B cell (primary cell): Measurements from ENCODE around the gene LEMD1. TPM values are rescaled to one million over a fixed set of nuclear protein-coding genes. Genes with fewer than 3 reads are reported as not detected.

Source experiments
- ATAC-seq: fragments of 200-7000 bp; cut with Tn5 transposase; one replicate; pipeline ENCODE4 v1.10.0; 2021; ENCODE audit warnings: low read depth, mild to moderate bottlenecking, moderate number of reproducible peaks, moderate library complexity
- CTCF ChIA-PET: fragments of 350-600 bp; sonication (Branson Sonifier 250); formaldehyde crosslinking; loops from one replicate; lab custom pipeline; 2021; ENCODE audit warnings: antibody characterized with exemption, inconsistent platforms; lab: Charles Lee
- POLR2A ChIA-PET: fragments of 350-600 bp; sonication (Branson Sonifier 250); formaldehyde crosslinking; loops from one replicate; lab custom pipeline; 2021; ENCODE audit warnings: antibody characterized with exemption; lab: Charles Lee
- DNase-seq: peaks from one replicate; pipeline ENCODE4 v3.0.0; 2013
- H2AFZ ChIP-seq: 2 replicates; pipeline ENCODE4 v1.6.1; 2012; ENCODE audit warnings: mild to moderate bottlenecking, low read depth, low read length; ENCODE audit not compliant: insufficient read depth, poor library complexity, severe bottlenecking
- H3K27ac ChIP-seq, 2 donors: 1 replicate in 1 of 2; 2 replicates in 1 of 2; pipeline ENCODE4 v1.5.1; 2012 to 2013; ENCODE audit warnings: low read length in 2 of 2, mild to moderate bottlenecking in 2 of 2, moderate library complexity in 1 of 2
- H3K27me3 ChIP-seq, 4 experiments: fragments of 200-600 bp in 1 of 4; sonication (generic) in 1 of 4; replicated peaks in 1 of 4; 1 replicate in 2 of 4; 2 replicates in 2 of 4; pipeline versions ENCODE4 v1.6.1 to v1.7.0; 2013 to 2016; ENCODE audit warnings: low read length in 3 of 4, mild to moderate bottlenecking in 2 of 4, mixed read lengths in 1 of 4, moderate library complexity in 1 of 4; ENCODE audit not compliant: insufficient read depth in 4 of 4, control insufficient read depth in 3 of 4; ENCODE audit errors: control extremely low read depth in 1 of 4
- H3K36me3 ChIP-seq, 2 experiments: replicated peaks in 1 of 2; 1 replicate in 1 of 2; 2 replicates in 1 of 2; pipeline versions ENCODE4 v1.6.1 to v1.7.1; 2013; ENCODE audit warnings: low read length in 1 of 2; ENCODE audit not compliant: insufficient read depth in 2 of 2, control insufficient read depth in 1 of 2; ENCODE audit errors: control extremely low read depth in 1 of 2, extremely low read depth in 1 of 2
- H3K4me1 ChIP-seq, 2 donors: fragments of 200-600 bp in 1 of 2; sonication (generic) in 1 of 2; 1 replicate in 1 of 2; 2 replicates in 1 of 2; pipeline versions ENCODE4 v1.5.1 to v1.6.1; 2013 to 2017; ENCODE audit warnings: low read length in 2 of 2; ENCODE audit not compliant: control insufficient read depth in 2 of 2, insufficient read depth in 2 of 2
- H3K4me2 ChIP-seq: replicated peaks from 2 replicates; pipeline ENCODE3; 2012; ENCODE audit warnings: mild to moderate bottlenecking, low read depth, low read length; ENCODE audit not compliant: poor library complexity, severe bottlenecking
- H3K4me3 ChIP-seq, 5 experiments: fragments of 200-600 bp in 1 of 5; sonication (generic) in 1 of 5; 1 replicate in 3 of 5; 2 replicates in 2 of 5; pipeline versions ENCODE4 v1.5.1 to v1.7.0; 2011 to 2016; ENCODE audit warnings: low read length in 4 of 5, mild to moderate bottlenecking in 4 of 5, low read depth in 2 of 5, control low read depth in 1 of 5, moderate library complexity in 1 of 5; ENCODE audit not compliant: insufficient read depth in 1 of 5; ENCODE audit errors: control extremely low read depth in 1 of 5, extremely low read depth in 1 of 5
- H3K79me2 ChIP-seq: fragments of 200-600 bp; sonication (generic); one replicate; pipeline ENCODE4 v1.6.0; 2016; ENCODE audit warnings: low read length; ENCODE audit not compliant: control insufficient read depth, insufficient read depth
- H3K9ac ChIP-seq: fragments of 200-600 bp; sonication (generic); 2 replicates; pipeline ENCODE4 v1.6.1; 2017; ENCODE audit warnings: mild to moderate bottlenecking, low read length, moderate library complexity
- H3K9me3 ChIP-seq, 3 donors: one replicate each; pipeline versions ENCODE4 v1.6.1 to v1.7.1; 2013; ENCODE audit warnings: low read length in 2 of 3; ENCODE audit not compliant: control insufficient read depth in 2 of 3, insufficient read depth in 1 of 3; ENCODE audit errors: control extremely low read depth in 1 of 3
- H4K20me1 ChIP-seq: 2 replicates; pipeline ENCODE4 v1.6.0; 2012; ENCODE audit warnings: mild to moderate bottlenecking, low read length; ENCODE audit not compliant: insufficient read depth, control insufficient read depth, poor library complexity, severe bottlenecking
- H3K27ac Mint-ChIP-seq: one replicate; pipeline ENCODE4 v1.8.0; 2021; ENCODE audit warnings: mixed read lengths
- H3K27me3 Mint-ChIP-seq: one replicate; pipeline ENCODE4 v1.8.0; 2021; ENCODE audit warnings: mixed read lengths
- H3K4me1 Mint-ChIP-seq: one replicate; pipeline ENCODE4 v1.8.0; 2021; ENCODE audit warnings: mixed read lengths
- H3K4me3 Mint-ChIP-seq: one replicate; pipeline ENCODE4 v1.8.0; 2021; ENCODE audit warnings: mixed read lengths
- H3K9me3 Mint-ChIP-seq: one replicate; pipeline ENCODE4 v1.8.0; 2022; ENCODE audit warnings: mixed read lengths; ENCODE audit not compliant: insufficient read depth
- EZH2 ChIP-seq: IDR thresholded peaks from 2 replicates; pipeline ENCODE4 v1.6.1; 2012; ENCODE audit warnings: borderline replicate concordance, low read depth, mild to moderate bottlenecking, moderate library complexity, low read length; ENCODE audit not compliant: insufficient read depth, poor library complexity, severe bottlenecking
- WGBS: methylation state at CpG from one replicate; pipeline ENCODE4 v1.1.5; 2013; ENCODE audit warnings: missing lambda C conversion rate; ENCODE audit not compliant: insufficient coverage; 5-methylcytosine and 5-hydroxymethylcytosine counted together
- intact Hi-C: fragments of 100-400 bp; cut with micrococcal nuclease; formaldehyde crosslinking; loops from one replicate; pipeline ENCODE4 v1.10.0; 2022
- polyA plus RNA-seq: library from polyadenylated mRNA; depleted of rRNA; stranded (reverse); fragments of >200 nt; gene quantifications from 2 replicates; pipeline ENCODE4 v1.2.3, GENCODE V29; 2012
- total RNA-seq, 2 donors: library from RNA; stranded (reverse); fragments of 120-200 nt in 1 of 2; gene quantifications; 1 replicate in 1 of 2; 2 replicates in 1 of 2; pipeline versions ENCODE4 v1.2.3 to v1.2.4, GENCODE V29; 2013 to 2022
- TF ChIP-seq, protein P1 (sequence below): fragments of 200-600 bp; IDR thresholded peaks from one replicate; pipeline ENCODE4 v1.8.0; 2022; ENCODE audit warnings: antibody characterized with exemption, mild to moderate bottlenecking

The LEMD1 gene
- total and polyA plus RNA-seq, 2 donors (not counting 1 experiment from before 2014, with no cell fraction given) = 0.57 TPM; not detected in 1

DNA sequence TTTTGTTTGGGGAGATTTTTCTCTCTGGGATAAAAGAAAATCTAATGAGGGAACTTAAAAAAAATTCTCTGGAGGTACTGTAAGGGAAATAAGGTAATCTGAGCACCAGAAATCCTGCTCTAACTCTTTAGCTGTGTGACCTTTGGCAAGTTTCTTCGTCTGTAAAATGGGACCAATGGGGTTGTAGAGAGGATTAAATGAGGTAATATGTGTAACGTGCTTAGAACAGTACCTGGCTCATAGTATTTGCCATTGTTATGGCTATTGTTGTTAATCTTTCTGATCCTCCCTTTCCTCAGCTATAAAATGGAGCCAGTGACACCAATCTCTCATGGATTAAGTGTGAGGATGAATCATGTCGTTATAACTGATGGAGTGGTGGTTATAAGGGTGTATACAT is 64.3 kb downstream of the LEMD1 start:
- no peak overlapping the region for H3K9ac ChIP-seq
- no peak for ATAC-seq
- no peak overlapping the region for H3K4me3 Mint-ChIP-seq
- ChIA-PET CTCF (interaction anchor here (2.0 to 6.0 kb wide), 3 partner anchors 23 to 166 kb away, joined by 12 to 85 read pairs (median 17); no protein-coding TSS in a partner anchor), POLR2A (no interaction called here)
- H3K36me3 ChIP-seq = no peaks in the 10 kb centered on the region
- peaks cover 19% of the 10 kb centered on the region for H3K27me3 Mint-ChIP-seq
- H3K4me2 ChIP-seq = no peak overlapping the region
- TF ChIP-seq EZH2 = no peak
- TF ChIP-seq, protein P1, sequence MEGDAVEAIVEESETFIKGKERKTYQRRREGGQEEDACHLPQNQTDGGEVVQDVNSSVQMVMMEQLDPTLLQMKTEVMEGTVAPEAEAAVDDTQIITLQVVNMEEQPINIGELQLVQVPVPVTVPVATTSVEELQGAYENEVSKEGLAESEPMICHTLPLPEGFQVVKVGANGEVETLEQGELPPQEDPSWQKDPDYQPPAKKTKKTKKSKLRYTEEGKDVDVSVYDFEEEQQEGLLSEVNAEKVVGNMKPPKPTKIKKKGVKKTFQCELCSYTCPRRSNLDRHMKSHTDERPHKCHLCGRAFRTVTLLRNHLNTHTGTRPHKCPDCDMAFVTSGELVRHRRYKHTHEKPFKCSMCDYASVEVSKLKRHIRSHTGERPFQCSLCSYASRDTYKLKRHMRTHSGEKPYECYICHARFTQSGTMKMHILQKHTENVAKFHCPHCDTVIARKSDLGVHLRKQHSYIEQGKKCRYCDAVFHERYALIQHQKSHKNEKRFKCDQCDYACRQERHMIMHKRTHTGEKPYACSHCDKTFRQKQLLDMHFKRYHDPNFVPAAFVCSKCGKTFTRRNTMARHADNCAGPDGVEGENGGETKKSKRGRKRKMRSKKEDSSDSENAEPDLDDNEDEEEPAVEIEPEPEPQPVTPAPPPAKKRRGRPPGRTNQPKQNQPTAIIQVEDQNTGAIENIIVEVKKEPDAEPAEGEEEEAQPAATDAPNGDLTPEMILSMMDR = no peak
- no peak for DNase-seq
- peaks cover 0 to 5% of the 10 kb centered on the region in 2 donors for H3K4me1 ChIP-seq
- H3K27me3 ChIP-seq = peaks cover 0 to 4% (median 0%) of the 10 kb centered on the region in 4 experiments
- no peaks in the 10 kb centered on the region for H3K9me3 ChIP-seq
- intact Hi-C loops = no loop called here
- no peaks in the 10 kb centered on the region for H3K9me3 Mint-ChIP-seq
- no peaks in the 10 kb centered on the region for H4K20me1 ChIP-seq
- H3K27ac Mint-ChIP-seq = no peak overlapping the region
- WGBS = 83% methylated on average over 1 of the region's 3 CpGs
- H3K4me1 Mint-ChIP-seq = peaks cover 9% of the 10 kb centered on the region
- no peak overlapping the region for H2AFZ ChIP-seq
- H3K79me2 ChIP-seq = no peaks in the 10 kb centered on the region
- no peak overlapping the region for H3K4me3 ChIP-seq
- no peak overlapping the region for H3K27ac ChIP-seq

DNA sequence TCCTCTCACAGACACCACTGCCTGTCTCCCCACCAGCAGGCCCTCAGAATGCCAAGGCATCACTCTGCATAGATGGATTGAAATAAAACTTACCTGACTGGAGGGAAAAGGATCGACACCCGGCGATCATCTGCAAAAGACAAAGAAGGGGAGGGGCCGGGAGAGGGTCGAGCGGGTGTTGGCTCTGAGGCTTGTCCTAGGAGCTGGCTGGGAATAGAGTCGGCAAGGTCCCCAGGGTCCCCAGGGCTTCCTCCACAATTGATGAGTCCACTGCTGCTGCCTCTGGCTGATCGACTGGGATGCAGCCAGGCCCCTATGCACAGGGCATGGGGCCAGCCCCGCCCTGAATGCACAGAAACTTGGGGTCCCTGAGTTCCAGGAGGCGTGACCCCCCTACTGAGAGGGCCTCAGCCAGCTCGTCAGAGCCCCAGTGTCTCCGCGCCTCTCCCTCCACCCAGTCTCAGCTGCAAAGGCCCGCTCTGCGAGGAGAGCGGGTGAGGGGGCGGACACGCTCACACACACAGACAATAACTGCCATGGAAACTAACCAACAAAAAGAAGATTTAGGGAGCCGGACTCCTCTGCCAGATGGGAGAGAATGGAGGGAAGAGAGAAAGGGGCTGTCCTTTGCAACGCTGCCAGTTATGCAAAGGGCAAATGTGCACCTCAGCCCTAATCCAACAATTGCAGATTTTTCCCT is 65.3 kb downstream of the LEMD1 start, which contains the start of gene KLHDC8A:
Gene KLHDC8A (minus strand): TSS at position 483 of the 700 bp plus-strand sequence. CDS start 13,318 bp downstream, outside the sequence.
- H3K4me2 ChIP-seq = no peak within 1 kb of the TSS
- intact Hi-C loops = no loop called here
- no peak within 1 kb of the TSS for H3K4me3 ChIP-seq
- TF ChIP-seq EZH2 = no peak
- TF ChIP-seq, protein P1 = no peak
- H3K27me3 ChIP-seq = peaks cover 0 to 4% (median 0%) of the 10 kb centered on the region in 4 experiments
- H3K27me3 Mint-ChIP-seq = peaks cover 19% of the 10 kb centered on the region
- no peak within 1 kb of the TSS for H3K27ac ChIP-seq
- no peaks in the 10 kb centered on the region for H3K9me3 Mint-ChIP-seq
- no peaks in the 10 kb centered on the region for H3K36me3 ChIP-seq
- DNase-seq = no peak
- ChIA-PET POLR2A (no interaction called here), CTCF (interaction anchor here (1.1 to 6.0 kb wide), 6 partner anchors 10 to 167 kb away, joined by 3 to 85 read pairs (median 8); no protein-coding TSS in a partner anchor)
- peaks cover 9% of the 10 kb centered on the region for H3K4me1 Mint-ChIP-seq
- no peaks in the 10 kb centered on the region for H3K79me2 ChIP-seq
- no peak within 1 kb of the TSS for H3K4me3 Mint-ChIP-seq
- H3K27ac Mint-ChIP-seq = no peak within 1 kb of the TSS
- H2AFZ ChIP-seq = no peak within 1 kb of the TSS
- no peak for ATAC-seq
- 80% methylated on average over 9 of the region's 20 CpGs for WGBS
- no peaks in the 10 kb centered on the region for H4K20me1 ChIP-seq
- no peaks in the 10 kb centered on the region for H3K9me3 ChIP-seq
- no peak within 1 kb of the TSS for H3K9ac ChIP-seq
- peaks cover 0 to 5% of the 10 kb centered on the region in 2 donors for H3K4me1 ChIP-seq
